ENCODE data around the gene DDX59. TPM values are rescaled to one million over a fixed set of nuclear protein-coding genes. Genes with fewer than 3 reads are reported as not detected.

Gene DDX59
- total RNA-seq, 3 donors from 2014 or later = 17.7 to 28.5 (median 26.2) TPM

GRCh38 chr1:200707116-200707515 is 37.4 kb upstream of the DDX59 start:
- Histone ChIP-seq H3K4me1 (ENCODE audit: low read depth) (no peaks in the 10 kb centered on the region), H3K4me3 (no peak overlapping the region), H3K36me3 (ENCODE audit: low read depth) (no peaks in the 10 kb centered on the region), H3K9me3 (no peaks in the 10 kb centered on the region)
- intact Hi-C loops (cut with DNase I, micrococcal nuclease) = no loop called here
- no peak for ATAC-seq
- no peak for DNase-seq
- no peak for TF ChIP-seq CTCF (IDR thresholded peaks at IDR 0.05)

GRCh38 chr1:200706111-200706814 is 36.6 kb upstream of the DDX59 start:
- Histone ChIP-seq H3K36me3 (ENCODE audit: low read depth) (no peaks in the 10 kb centered on the region), H3K4me1 (ENCODE audit: low read depth) (no peaks in the 10 kb centered on the region), H3K9me3 (no peaks in the 10 kb centered on the region), H3K4me3 (no peak overlapping the region)
- intact Hi-C loops (cut with DNase I, micrococcal nuclease) = no loop called here
- TF ChIP-seq CTCF (IDR thresholded peaks at IDR 0.05) = no peak
- DNase-seq = no peak
- ATAC-seq = no peak

GRCh38 chr1:200704986-200705500 is 35.3 kb upstream of the DDX59 start:
- intact Hi-C loops (cut with DNase I, micrococcal nuclease) = no loop called here
- Histone ChIP-seq H3K4me3 (no peak overlapping the region), H3K36me3 (ENCODE audit: low read depth) (no peaks in the 10 kb centered on the region), H3K4me1 (ENCODE audit: low read depth) (no peaks in the 10 kb centered on the region), H3K9me3 (no peaks in the 10 kb centered on the region)
- no peak for TF ChIP-seq CTCF (IDR thresholded peaks at IDR 0.05)
- DNase-seq (no peak), ATAC-seq (no peak)

GRCh38 chr1:200699871-200700270 is 30.2 kb upstream of the DDX59 start:
- TF ChIP-seq CTCF (IDR thresholded peaks at IDR 0.05) = no peak
- Histone ChIP-seq H3K4me1 (ENCODE audit: low read depth) (no peaks in the 10 kb centered on the region), H3K4me3 (no peak overlapping the region), H3K9me3 (no peaks in the 10 kb centered on the region), H3K36me3 (ENCODE audit: low read depth) (no peaks in the 10 kb centered on the region)
- no peak for ATAC-seq
- intact Hi-C loops (cut with DNase I, micrococcal nuclease) = no loop called here
- DNase-seq = no peak

- ATAC-seq = no peak
- Histone ChIP-seq H3K4me1 (ENCODE audit: low read depth) (no peaks in the 10 kb centered on the region), H3K36me3 (ENCODE audit: low read depth) (no peaks in the 10 kb centered on the region), H3K9me3 (no peaks in the 10 kb centered on the region), H3K4me3 (no peak overlapping the region)
- TF ChIP-seq CTCF (IDR thresholded peaks at IDR 0.05) = no peak
- DNase-seq = no peak
- intact Hi-C loops (cut with DNase I, micrococcal nuclease) = no loop called here
Measured at GRCh38 chr1:200694738-200695137, 25.0 kb upstream of the DDX59 start.
